Vagina (tissue), 2 donors: ENCODE measurements around the gene ZNF839. TPM values are rescaled to one million over a fixed set of nuclear protein-coding genes. Genes with fewer than 3 reads are reported as not detected.

ENCODE experiments used
- DNase-seq, 2 donors: peaks; one replicate each; pipeline ENCODE4 v3.0.0-alpha.2; 2017; ENCODE audit errors: extremely low spot score in 2 of 2
- H3K27ac ChIP-seq: fragments of 200-600 bp; sonication (generic); one replicate; pipeline ENCODE4 v1.5.1; 2019
- H3K27me3 ChIP-seq: fragments of 200-600 bp; sonication (generic); one replicate; pipeline ENCODE4 v1.5.1; 2019
- H3K36me3 ChIP-seq, 2 donors: fragments of 200-600 bp; sonication (generic); one replicate each; pipeline ENCODE4 v1.5.1; 2017 to 2019
- H3K4me1 ChIP-seq: fragments of 200-600 bp; sonication (generic); one replicate; pipeline ENCODE4 v1.5.1; 2019
- H3K4me3 ChIP-seq, 2 donors: fragments of 200-600 bp; sonication (generic); 1 replicate in 1 of 2; 2 replicates in 1 of 2; pipeline ENCODE4 v1.5.1; 2016 to 2019
- H3K9me3 ChIP-seq: fragments of 200-600 bp; sonication (generic); one replicate; pipeline ENCODE4 v1.5.1; 2019
- CTCF ChIP-seq, 3 experiments: fragments of 450-650 bp in 2 of 3; fragments of 200-600 bp in 1 of 3; sonication (generic) in 1 of 3; IDR thresholded peaks; one replicate each; pipeline ENCODE4 v1.5.1; 2017 to 2019; ENCODE audit warnings: antibody characterized with exemption in 3 of 3, mild to moderate bottlenecking in 2 of 3, moderate library complexity in 2 of 3
- POLR2A ChIP-seq, 2 donors: fragments of 450-650 bp; IDR thresholded peaks; one replicate each; pipeline ENCODE4 v1.6.1; 2017; ENCODE audit warnings: antibody characterized with exemption in 2 of 2, mild to moderate bottlenecking in 2 of 2, moderate library complexity in 2 of 2
- POLR2AphosphoS5 ChIP-seq, 2 donors: sonication (generic); formaldehyde crosslinking; IDR thresholded peaks; one replicate each; pipeline ENCODE4 v1.9.0; 2017; ENCODE audit warnings: antibody characterized with exemption in 2 of 2, mild to moderate bottlenecking in 2 of 2, low read depth in 1 of 2; ENCODE audit not compliant: insufficient read depth in 1 of 2
- intact Hi-C: fragments of 100-400 bp; cut with DNase I; formaldehyde crosslinking; loops from one replicate; pipeline ENCODE4 v1.15.1; 2023
- total RNA-seq: library from RNA; depleted of rRNA; stranded (reverse); fragments of >200 nt; gene quantifications from one replicate; pipeline ENCODE4 v1.2.3, GENCODE V29; 2016

Gene ZNF839
- total RNA-seq, 1 donor from 2014 or later, result 4.4 TPM

- Histone ChIP-seq H3K9me3 (no peaks in the 10 kb centered on the region), H3K4me3 (no peak overlapping the region), H3K36me3 (peaks cover 0 to 69% of the 10 kb centered on the region in 2 donors), H3K4me1 (no peaks in the 10 kb centered on the region), H3K27ac (no peak overlapping the region), H3K27me3 (no peaks in the 10 kb centered on the region)
- intact Hi-C loops, result no loop called here
- TF ChIP-seq POLR2AphosphoS5 (IDR thresholded peaks at IDR 0.05; ENCODE audit: insufficient read depth in 1 of 2, low read depth in 1 of 2) (no peak), POLR2A (IDR thresholded peaks at IDR 0.05) (no peak), CTCF (IDR thresholded peaks at IDR 0.05) (no peak)
- DNase-seq, result no peak
Observed at GRCh38 chr14:102342238-102342637, 22.7 kb downstream of the ZNF839 start.

- no peak overlapping the region for H3K27ac ChIP-seq
- peaks cover 0 to 72% of the 10 kb centered on the region in 2 donors for H3K36me3 ChIP-seq
- TF ChIP-seq POLR2AphosphoS5 (IDR thresholded peaks at IDR 0.05; ENCODE audit: insufficient read depth in 1 of 2, low read depth in 1 of 2), result no peak
- TF ChIP-seq CTCF (IDR thresholded peaks at IDR 0.05), result no peak
- no peak for TF ChIP-seq POLR2A (IDR thresholded peaks at IDR 0.05)
- no peaks in the 10 kb centered on the region for H3K4me1 ChIP-seq
- intact Hi-C loops, result no loop called here
- H3K27me3 ChIP-seq, result no peaks in the 10 kb centered on the region
- no peaks in the 10 kb centered on the region for H3K9me3 ChIP-seq
- no peak for DNase-seq
- no peak overlapping the region for H3K4me3 ChIP-seq
Observed at GRCh38 chr14:102344084-102344483, 24.5 kb downstream of the ZNF839 start.

- Histone ChIP-seq H3K27ac (no peak overlapping the region), H3K36me3 (peaks cover 0 to 72% of the 10 kb centered on the region in 2 donors), H3K27me3 (no peaks in the 10 kb centered on the region), H3K9me3 (no peaks in the 10 kb centered on the region), H3K4me1 (no peaks in the 10 kb centered on the region), H3K4me3 (no peak overlapping the region)
- intact Hi-C loops, result no loop called here
- DNase-seq, result no peak
- TF ChIP-seq POLR2A (IDR thresholded peaks at IDR 0.05) (no peak), POLR2AphosphoS5 (IDR thresholded peaks at IDR 0.05; ENCODE audit: insufficient read depth in 1 of 2, low read depth in 1 of 2) (no peak)
Observed at GRCh38 chr14:102344485-102344884, 24.9 kb downstream of the ZNF839 start.

- Histone ChIP-seq H3K36me3 (peaks cover 0 to 76% of the 10 kb centered on the region in 2 donors), H3K27ac (no peak overlapping the region), H3K4me1 (no peaks in the 10 kb centered on the region), H3K27me3 (no peaks in the 10 kb centered on the region), H3K4me3 (no peak overlapping the region), H3K9me3 (no peaks in the 10 kb centered on the region)
- intact Hi-C loops, result no loop called here
- no peak for DNase-seq
- TF ChIP-seq CTCF (IDR thresholded peaks at IDR 0.05), result no peak
- TF ChIP-seq POLR2AphosphoS5 (IDR thresholded peaks at IDR 0.05; ENCODE audit: insufficient read depth in 1 of 2, low read depth in 1 of 2), result no peak
- no peak for TF ChIP-seq POLR2A (IDR thresholded peaks at IDR 0.05)
Observed at GRCh38 chr14:102345232-102345631, 25.7 kb downstream of the ZNF839 start.

GRCh38 chr14:102346645-102347044 lies 27.1 kb downstream of the ZNF839 start:
- no peak overlapping the region for H3K27ac ChIP-seq
- no peaks in the 10 kb centered on the region for H3K4me1 ChIP-seq
- no peak for DNase-seq
- TF ChIP-seq CTCF (IDR thresholded peaks at IDR 0.05), result no peak
- TF ChIP-seq POLR2A (IDR thresholded peaks at IDR 0.05), result no peak
- TF ChIP-seq POLR2AphosphoS5 (IDR thresholded peaks at IDR 0.05; ENCODE audit: insufficient read depth in 1 of 2, low read depth in 1 of 2), result no peak
- H3K27me3 ChIP-seq, result no peaks in the 10 kb centered on the region
- intact Hi-C loops, result no loop called here
- H3K36me3 ChIP-seq, result peaks cover 0 to 70% of the 10 kb centered on the region in 2 donors
- no peak overlapping the region for H3K4me3 ChIP-seq
- H3K9me3 ChIP-seq, result no peaks in the 10 kb centered on the region
